HG02970 (cell line): Measurements from ENCODE around the gene KRTAP5-2.
"Not testable (repeated sequence)": the region's sequence is repeated elsewhere in the genome, so short reads cannot be mapped to it uniquely, and the experiment has no call there.

Experiments
- ATAC-seq: cut with Tn5 transposase; IDR thresholded peaks from one replicate; pipeline ENCODE4 v1.9.1; 2021; ENCODE audit warnings: mild to moderate bottlenecking, moderate library complexity, moderate number of reproducible peaks; ENCODE audit not compliant: unreplicated experiment, low FRiP score

The KRTAP5-2 gene

DNA sequence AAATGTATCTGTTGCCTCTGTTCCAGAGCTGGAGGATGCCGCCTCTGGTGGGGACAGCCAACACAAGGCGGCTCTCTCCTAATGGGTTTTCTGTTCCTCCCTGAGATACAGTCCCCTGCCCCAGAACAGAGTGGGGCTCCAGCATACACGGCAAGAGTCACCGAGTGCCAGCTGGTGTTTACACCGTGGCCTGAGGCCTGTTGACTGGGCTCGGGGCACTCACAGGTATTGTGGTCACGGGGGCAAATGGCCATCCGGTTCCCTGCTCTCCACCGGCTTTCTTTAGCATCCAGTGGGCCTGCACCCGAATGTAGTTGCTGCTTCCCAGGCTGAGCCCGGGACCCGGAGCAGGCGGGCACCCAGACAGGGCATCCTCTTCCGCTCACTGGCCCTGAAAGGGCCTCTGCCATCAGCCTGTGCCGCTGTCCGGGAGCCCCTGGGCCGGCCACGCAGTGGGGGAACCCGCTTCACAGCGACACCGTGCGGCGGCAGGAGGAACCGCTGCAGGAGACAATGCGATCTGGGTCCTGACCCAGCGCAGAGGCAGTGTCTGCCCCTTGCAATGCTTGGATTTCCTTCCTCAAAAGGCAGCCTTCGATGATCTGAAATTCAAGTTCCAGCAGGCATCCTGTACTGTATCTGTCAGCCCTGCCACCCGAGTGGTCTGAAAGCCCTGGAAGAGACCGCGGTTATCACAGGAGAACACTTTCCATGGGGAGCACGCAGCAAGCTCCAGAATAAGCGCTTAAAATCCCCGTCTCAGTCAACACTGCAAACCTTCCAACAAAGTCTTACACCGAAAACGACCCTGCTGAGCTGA is 30.6 kb upstream of the KRTAP5-2 start:
- no peak for ATAC-seq

DNA sequence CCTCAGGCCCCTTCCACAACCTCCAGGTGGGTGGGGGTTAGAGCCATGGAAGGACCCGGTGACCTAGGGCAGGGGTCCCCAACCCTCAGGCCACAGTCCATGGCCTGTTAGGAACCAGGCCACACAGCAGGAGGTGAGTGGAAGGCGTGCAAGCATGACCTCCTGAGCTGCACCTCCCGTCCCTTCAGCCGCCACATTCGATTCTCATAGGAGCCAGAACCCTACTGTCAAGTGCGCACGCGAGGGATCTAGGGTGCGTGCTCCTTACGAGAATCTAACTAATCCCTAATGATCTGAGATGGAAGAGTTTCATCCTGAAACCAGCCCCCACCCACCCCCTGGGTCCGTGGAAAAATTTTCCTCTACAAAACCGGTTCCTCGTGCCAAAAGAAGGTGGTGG is 27.4 kb upstream of the KRTAP5-2 start:
- ATAC-seq: no peak

DNA sequence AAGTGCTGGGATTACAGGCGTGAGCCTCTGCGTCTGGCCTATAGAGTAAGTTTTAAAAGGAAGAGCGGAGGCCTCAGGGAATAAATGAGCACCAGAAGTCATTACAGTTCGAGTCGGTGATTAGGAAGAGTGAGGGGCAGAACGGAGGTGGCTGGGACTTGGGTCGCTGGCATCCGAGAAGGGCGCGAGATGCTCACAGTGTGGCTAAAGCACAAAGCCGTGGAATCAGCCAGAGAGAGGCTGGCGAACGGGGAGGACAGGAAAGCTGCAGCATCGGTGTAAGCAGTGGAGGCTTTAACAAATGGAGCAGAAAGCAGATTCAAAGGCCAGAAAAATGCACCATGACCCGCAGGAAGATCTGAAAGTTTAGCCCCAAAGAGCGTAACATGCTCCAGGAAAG is 26.5 kb upstream of the KRTAP5-2 start:
- ATAC-seq: no peak

DNA sequence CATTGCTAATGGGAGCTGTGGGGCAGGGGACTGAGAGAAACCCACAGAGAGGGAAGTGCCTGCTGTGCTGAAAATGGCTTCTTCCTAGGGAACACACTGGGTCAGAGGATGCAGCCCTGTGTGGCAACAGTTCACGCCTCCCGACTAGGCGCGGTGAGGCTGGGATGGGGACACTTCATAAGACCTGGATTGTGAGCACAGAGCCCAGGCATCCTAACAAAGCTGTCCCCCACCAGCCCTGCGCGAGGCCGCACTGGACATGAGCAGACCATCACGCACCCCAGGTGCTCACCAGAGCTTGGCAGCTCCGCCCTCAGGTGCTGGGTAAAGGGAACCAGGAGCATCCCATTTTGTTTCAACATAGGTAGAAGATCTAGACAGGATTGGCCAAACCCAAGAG is 25.6 kb upstream of the KRTAP5-2 start:
- ATAC-seq: no peak

DNA sequence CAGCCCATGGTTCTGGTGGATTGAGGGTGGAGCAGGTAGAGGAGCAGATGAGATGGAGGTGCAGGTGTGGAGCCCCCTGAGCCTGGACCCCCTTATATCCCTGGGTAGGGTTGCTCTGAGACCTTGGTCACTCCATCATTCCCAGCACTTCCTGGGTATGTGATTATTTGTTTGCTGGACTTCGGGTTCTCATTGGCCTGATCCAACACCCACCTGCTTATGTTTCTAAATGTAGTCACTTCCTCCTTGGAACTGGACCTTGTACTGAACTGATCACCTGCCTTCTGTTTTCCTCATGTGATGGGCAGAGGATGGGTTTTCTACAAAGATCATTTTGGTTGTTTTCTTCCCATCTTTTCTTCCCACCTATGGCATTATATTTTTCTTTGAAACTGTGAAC is 24.0 kb upstream of the KRTAP5-2 start, which contains the start of gene KRTAP5-4:
Gene KRTAP5-4 (minus strand): TSS at position 53 of the 400 bp plus-strand sequence. CDS start 45 bp downstream, at position 8.
- ATAC-seq: no peak

DNA sequence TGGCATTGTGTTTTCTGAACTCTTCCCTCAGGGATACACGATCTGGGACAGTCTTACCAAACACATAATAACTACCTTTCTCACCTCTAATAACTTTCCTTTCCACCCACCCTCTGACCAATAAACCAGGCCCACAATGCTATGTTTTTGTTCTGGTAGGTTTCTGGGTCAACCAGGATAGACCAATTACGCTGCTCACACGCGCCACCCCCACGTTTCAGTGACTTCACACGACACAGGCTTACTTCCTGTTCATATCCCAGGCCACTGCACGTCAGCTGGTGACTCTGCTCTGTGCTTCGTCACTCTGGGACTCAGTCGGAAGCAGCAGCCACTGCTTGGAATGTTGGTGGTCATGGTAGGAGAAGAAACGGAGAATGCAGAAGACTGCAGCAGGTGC is 21.4 kb upstream of the KRTAP5-2 start:
- no peak for ATAC-seq

DNA sequence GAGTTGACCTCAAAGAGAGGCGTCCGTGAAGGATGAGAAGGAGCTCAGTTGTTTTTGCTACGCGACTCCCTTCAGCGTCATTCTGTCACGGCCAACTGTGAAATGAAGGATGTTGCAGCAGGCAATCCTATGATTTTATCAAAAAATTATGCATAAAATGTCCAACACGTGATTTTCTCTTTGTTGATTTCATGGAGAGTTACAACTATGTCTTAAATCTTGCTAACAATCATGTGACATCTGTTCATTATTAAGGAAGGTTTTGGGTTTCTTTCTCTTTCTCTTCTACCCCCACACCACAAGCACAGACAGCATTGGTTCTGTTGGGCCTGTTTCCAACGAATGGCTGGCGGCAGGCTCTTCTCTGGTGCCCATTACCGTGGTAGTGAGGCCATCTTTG is 20.1 kb upstream of the KRTAP5-2 start:
- no peak for ATAC-seq

DNA sequence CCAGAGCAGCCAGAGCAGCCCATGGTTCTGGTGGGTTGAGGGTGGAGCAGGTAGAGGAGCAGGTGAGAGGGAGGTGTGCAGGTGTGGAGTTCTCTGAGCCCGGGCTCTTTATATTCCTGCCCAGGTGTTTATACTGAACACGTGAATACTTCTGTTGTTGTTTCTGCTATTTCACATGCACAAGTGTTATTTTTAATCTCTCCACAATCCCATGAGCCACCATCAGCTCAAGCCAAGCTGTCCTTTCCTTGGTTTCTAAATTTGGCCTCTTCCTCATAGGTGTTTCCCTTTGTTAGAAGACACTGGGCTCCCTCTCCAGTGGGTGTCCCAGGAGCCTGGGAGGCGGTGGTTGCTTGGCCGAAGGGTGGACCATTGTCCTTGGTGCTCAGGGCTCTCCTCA is 10.3 kb upstream of the KRTAP5-2 start, which contains the start of gene KRTAP5-3:
Gene KRTAP5-3 (minus strand): TSS at position 101 of the 400 bp plus-strand sequence. CDS start 78 bp downstream, at position 23.
- no peak for ATAC-seq

DNA sequence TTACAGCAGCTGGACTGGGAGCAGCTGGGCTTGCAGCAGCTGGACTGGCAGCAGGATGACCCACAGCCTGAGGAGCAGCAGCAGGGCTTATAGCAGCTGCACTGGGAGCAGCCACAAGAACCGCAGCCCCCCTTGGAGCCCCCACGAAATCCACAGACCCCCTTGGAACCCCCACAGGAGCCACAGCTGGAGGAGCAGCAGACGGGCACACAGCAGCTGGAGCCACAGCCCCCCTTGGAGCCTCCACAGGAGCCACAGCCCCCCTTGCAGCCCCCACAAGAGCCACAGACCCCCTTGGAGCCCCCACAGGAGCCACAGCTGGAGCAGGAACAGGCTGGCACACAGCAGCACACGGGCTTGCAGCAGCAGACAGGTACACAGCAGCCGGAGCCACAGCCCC is 9.8 kb upstream of the KRTAP5-2 start:
- not testable (repeated sequence) for ATAC-seq

DNA sequence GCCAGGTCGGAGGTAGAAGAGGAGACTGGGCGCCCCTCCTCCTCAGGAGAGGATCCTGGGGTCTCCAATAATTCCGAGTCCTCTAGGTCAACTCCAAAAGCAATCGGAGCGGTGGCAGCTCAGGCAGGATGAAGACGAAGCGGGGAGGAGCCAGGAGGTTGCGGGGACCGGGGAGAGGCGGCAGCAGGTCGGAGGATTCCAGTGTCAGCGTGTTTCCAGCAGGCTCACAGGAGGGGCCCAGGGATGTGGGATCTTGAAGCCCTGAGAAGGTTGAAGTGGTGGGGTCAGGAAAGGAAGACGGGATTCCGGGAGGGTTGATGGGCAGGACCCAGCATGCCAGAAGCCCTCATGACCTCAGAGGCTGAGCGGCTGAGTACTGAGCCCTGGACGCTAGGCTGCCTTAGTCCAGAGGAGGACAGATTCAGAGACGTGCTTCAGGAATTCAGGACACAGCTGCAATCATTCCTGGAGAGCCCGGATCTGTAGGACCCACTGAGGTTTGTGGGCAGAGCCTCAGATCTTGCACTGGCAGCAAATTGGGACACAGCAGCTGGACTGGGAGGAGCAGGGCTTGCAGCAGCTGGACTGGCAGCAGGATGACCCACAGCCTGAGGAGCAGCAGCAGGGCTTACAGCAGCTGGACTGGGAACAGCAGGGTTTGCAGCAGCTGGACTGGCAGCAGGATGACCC is 9.2 kb upstream of the KRTAP5-2 start:
- not testable (repeated sequence) for ATAC-seq

DNA sequence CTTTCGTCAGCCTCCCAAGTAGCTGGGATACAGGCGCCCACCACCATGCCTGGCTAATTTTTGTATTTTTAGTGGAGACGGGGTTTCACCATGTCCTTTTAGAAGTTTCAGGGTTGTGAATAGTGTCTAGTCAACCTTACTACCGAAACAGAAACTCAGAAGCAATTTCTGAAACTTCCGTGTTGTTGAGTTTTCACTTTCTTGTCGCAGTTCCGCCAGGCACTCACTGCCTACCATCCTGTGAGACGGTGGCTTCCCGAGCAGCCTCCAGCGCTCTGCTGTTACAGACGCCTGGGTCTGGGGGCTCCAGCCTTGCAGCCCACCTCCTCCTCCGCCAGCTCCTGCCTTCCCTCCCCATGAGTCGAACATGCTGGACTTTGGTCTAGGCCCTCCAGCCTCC is 7.8 kb upstream of the KRTAP5-2 start:
- not testable (repeated sequence) for ATAC-seq

DNA sequence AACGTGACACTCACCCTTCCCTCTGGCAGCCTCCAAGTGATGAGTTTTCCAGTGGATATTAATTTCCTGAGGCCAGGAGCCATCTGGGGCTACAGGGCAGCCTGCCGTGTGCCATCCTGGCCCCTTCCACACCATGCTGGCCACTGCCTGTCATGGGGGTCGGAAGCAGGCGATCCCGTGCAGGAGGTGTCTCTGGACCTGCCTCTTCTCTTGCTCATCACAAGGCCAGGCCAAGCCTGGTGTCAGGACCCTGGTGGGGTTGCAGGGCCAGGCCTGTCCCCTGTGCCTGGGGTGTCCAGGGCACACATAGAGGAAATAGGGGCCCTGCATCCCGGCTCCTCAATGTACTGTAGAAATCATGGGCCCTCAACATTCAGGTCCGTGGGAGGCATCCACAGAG is 6.6 kb upstream of the KRTAP5-2 start:
- no peak for ATAC-seq

DNA sequence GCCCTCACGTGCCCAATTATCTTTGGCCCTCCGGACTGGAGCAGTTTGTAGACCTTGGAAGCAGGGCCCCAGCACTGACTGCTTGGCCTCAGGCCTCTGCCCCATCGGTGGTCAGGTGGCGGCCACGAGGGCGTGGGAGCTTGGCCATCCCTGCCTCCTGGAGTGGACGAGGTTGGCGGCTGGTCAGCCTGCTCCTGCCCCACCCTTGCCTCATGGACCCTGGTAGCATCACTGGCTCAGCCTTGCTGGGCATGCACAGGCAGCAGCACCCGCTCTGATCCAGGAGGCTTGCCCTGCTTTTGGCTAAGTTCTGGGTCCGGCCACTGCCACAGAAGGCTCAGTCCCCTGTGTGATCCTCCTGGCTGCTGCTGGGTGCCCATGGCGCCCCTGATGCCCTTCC is 6.1 kb upstream of the KRTAP5-2 start:
- ATAC-seq: no peak

DNA sequence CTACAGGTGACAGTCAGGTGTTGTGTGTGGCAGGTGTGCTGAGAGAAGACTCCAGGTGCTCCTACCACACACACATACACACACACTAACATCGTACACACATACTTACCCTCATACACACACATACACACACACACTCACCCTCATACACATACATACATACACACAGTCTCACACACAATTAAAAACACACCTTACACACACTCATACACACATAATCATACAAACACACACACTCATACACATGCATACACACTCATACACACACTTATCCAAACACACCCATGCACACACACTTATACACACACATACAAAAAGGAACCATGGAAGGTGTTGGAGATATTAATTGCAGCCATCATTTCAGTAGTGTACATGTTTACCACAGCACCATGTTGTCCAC is 5.5 kb upstream of the KRTAP5-2 start:
- ATAC-seq: no peak

DNA sequence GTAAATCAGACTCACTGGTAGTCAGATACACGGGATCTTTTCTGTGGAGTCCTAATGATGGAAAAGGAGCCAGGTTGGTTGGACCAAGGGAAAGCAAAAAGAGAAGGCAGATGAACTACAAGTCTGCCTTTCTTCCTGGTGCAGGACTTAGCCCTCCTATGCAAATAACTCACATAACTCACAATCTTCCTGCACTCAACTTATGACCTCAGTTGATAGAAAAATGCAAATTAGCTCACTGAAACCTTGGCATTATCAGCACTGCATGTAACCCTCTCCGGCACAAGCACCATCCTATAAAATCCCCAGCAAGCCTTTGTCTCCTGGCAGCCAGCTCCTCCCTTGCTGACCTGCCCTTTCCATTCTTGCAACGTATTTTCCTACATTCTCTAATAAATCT is 3.6 kb upstream of the KRTAP5-2 start:
- ATAC-seq: not testable (repeated sequence)

DNA sequence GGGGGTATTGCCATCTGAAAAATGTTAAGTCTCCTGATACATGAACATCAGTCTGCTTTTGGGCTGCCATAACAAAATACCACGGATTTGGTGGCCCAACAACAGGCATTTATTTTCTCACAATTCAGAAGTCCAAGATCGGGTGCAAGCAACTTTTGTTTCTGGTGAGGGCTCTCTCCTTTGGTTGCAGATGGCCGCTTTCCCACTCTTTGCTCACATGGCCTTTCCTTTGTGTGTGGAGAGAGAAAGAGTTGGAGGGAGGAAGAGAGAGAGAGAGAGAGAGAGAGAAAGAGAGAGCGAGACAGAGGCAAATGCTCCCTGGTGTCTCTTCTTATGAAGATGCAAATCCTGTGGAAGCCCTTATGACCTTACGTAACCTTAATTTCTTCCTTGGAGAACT is 2.5 kb upstream of the KRTAP5-2 start:
- ATAC-seq: no peak

DNA sequence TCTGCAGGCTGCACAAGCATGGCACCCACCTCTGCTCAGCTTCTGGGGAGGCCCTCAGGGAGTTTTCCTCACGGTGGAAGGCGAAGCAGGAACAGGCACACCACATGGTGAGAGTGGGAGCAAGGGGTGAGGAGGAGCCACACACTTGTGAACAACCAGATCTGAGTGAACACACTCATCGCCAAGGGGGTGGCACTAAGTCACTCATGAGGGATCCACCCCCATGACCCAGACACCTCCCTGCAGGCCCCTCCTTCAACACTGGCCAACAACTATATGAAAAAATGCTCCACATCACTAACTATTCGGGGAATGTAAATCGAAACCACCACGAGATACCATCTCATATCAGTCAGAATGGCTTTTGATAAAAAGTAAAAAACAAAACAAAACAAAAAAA is 722 bp upstream of the KRTAP5-2 start:
- no peak for ATAC-seq

DNA sequence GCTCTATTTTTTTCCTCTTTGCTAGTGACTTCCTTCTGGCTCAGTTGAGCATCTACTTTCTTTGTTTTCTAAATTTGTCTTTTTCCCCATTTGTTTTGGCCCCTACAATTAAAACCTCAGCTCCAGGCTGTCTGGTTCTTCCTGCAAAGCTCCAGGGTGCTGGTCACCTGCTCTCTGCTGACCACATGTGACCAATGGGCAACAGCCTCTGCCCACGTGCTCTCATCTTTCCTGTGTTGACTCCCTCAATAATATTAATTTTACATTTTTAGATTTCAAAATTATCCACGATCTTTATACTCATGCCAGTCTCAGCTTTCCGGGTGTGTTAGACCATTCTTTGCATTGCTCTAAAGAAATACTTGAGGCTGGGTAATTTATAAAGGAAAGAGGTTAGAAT is 312 bp upstream of the KRTAP5-2 start:
- ATAC-seq: not testable (repeated sequence)

DNA sequence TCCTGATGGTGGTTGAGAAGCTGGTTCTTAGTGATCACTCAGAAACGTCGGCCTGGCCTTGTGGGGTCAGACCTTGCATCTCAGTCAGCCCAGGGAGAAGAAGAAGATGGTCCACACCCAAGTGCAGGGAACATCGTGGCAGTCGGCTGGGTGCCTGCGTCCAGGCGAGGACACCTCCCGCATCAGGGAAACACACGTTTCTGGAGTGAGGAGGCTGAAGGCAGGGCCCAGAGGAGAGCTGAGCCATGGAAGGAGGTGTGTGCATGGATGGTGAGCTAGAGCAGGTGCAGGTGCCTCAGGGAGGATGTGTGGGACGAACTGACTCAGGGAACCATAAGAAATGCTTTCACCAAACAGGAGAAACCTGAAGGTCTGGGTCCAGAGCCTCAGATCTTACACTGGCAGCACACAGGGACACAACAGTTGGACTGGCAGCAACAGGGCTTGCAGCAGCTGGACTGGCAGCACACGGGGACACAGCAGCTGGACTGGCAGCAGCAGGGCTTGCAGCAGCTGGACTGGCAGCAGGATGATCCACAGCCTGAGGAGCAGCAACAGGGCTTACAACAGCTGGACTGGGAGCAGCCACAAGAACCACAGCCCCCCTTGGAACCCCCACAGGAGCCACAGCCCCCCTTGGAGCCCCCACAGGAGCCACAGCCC is 632 bp downstream of the KRTAP5-2 start:
- ATAC-seq: no peak

DNA sequence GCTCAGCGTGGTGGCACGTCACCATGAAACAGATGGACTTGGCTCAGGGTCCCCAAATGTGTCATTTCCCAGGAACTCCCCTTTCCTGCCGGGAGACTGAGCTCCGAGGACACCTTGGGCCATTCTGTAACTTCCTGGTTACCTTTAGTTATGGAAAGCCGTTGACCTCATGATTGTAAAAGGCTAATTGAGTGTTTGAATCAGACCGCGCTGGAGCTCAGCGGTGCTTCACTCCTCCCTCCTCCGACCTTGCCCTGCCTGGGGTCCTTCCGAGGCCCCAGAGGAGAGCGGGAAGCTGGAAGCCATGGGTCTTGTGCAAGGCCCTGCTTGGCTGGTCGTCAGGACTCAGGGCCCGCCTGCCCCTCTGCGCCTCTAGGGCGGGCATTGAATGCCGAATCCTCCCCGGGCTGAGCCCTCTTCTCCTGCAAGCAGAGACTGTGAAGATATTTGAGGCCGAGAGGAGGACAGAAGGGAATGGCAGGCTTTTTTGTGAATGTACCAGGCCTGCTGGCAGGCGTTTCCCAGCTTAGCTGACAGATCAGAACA is 1.4 kb downstream of the KRTAP5-2 start:
- not testable (repeated sequence) for ATAC-seq
